Fibroblast of skin of right biceps (primary cell): ENCODE results near the gene D2HGDH.
A peak's percentile ranks its signal among the peaks of the same experiment; 100 is the strongest.

Source experiments
- DNase-seq: peaks from one replicate; pipeline ENCODE4 v3.0.0-alpha.2; 2013

D2HGDH gene

DNA sequence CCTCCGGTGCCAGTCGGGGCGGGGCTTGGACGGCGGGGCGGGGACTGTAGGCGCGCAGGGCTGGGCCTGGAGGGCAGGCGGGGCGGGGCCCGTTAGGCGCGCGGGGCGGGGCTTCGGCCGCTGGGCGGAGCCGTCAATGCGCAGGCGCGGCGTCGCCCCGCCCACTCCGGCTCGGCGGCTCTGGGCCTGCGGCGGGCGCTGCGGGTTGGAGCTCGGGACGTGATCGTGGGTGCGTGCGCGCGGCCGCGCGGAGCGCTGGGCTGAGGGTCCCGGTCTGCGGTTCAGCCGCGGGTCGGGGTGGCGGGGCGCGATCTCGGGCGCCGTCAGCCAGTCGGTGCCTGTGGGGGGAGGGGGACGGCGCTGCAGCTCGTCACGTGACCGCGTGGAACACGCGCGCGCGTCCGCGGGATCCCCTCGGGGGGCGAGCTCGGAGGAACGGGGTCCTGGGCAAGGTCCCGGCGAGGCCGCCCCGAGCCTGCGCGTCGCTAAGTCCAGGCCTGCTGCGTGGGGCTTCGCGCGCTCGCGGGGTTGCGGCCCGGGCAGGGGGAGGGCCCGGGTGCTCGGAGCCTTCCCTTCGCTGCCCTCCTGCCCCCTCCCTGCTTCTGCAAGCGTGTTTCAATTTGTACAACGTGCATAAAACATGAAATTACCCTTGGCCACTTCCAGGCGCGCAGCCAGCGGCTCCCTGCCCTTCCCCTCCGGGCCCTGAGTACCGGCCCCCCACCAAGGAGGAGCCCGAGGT lies at the start of gene D2HGDH:
TSS of gene D2HGDH (plus strand) at position 164 of the 742 bp plus-strand sequence. CDS start 595 bp downstream, outside the sequence.
- DNase-seq: peak; percentile 83

DNA sequence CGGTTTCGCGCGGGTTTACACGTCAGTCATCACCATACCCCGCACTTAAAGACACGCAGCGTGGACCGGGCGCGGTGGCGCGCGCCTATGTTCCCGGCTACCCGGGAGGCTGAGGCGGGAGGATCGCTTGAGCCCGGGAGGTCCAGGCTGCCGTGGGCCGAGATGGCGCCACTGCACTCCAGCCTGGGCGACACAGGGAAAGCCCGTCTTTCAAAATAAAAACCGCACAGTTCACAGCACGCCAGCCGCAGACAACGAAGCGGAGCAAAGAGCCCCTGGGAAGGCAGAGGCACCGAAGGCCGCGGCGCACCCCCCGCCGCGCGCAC lies 48.1 kb upstream of the D2HGDH start:
- no peak for DNase-seq

DNA sequence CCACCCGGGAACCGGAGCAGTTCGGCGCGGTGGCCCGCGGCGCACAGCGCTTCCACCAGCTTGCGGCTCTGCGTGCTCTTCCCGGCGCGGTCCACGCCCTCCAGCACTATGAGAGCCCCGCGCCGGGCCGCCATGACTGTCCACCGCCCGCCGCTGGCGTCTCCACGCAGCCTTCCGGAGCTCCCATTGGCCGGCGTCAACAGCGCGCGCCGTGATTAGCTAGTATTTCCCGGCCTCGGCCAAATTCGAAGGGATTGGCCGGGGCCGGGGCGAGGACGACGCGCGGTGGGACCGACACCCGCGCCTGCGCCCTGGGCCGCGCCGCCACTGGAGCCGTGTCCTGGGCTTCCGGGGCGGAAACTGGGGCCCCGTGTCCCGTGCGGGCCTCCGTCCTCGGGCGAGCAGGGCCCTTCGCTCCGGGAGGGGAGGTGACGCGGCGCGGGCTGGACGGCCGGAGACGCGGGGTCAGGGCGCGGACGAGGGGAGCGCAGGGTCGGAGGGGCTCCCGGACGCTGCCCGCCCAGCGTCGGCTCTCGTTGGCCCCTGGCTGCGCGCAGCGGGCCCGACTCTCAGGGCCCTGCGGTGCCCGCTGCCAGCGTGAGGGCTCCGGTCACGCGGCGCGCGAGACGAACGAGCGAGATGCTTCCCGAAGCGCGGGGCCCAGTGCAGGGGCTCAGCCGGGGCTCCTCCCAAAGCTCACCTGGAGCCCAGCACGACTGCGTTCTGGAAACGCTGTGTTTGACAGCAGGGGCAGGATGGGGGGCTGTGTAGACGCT lies 47.6 kb upstream of the D2HGDH start, which contains the start of gene DTYMK:
TSS of gene DTYMK (minus strand) at position 166 of the 776 bp plus-strand sequence. CDS start at position 134, 32 bp downstream.
- DNase-seq: peak; percentile 97

DNA sequence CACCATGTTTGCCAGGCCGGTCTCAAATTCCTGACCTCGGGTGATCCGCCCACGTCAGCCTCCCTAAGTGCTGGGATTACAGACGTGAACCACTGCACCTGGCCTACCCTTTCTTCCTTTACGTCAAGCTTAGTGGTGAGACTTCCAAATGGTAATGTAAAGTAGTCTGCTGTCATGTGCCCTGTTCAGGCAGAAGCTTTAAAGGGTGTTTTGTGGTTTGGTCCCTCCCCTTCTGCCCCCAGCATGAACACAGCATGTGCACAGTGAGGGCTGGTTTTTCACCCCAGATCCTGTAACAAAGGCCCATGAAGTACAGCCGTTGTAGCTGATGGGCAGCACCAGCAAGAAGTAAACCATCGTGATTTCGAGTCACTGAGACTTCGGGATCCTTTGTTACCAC lies 45.1 kb upstream of the D2HGDH start:
- no peak for DNase-seq

GRCh38 chr2:241690202-241690717 lies 44.2 kb upstream of the D2HGDH start:
- no peak for DNase-seq

GRCh38 chr2:241692448-241692847 lies 42.0 kb upstream of the D2HGDH start:
- DNase-seq: peak; percentile 82

DNA sequence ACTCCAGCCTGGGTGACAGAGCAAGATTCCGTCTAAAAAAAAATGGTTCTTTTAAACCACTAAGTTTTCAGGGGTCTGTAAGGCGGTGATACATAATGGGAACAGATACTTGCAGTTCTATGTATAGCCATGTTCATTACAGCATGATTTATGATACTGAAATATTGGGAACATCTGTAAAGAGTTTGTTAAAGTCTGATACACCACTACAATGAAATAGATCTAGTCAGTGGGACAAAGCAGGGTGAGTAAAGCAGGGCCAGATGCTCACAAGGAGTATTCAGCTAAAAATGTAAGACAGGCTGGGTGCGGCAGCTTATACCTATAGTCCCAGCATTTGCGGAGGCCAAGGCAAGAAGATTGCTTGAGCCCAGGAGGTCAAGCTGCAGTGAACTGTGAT lies 38.8 kb upstream of the D2HGDH start:
- peak; percentile 34 for DNase-seq

DNA sequence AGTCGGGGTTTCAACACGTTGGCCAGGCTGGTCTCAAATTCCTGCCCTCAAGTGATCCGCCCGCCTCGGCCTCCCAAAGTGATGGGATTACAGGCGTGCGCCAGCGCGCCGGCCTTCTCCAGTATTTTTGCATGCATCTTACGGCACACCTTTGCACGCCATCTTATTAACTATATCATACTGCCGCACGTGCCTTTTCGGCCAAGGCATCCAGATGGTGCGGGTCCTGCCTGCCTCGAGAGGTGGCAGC lies 33.4 kb upstream of the D2HGDH start:
- no peak for DNase-seq

- peak; percentile 94 for DNase-seq
These were observed 32.9 kb upstream of the D2HGDH start, which contains the start of gene ING5 for GRCh38 chr2:241701399-241702154. ING5 (plus strand) TSS chr2:241702039; CDS start chr2:241702066, 27 bp downstream.

DNA sequence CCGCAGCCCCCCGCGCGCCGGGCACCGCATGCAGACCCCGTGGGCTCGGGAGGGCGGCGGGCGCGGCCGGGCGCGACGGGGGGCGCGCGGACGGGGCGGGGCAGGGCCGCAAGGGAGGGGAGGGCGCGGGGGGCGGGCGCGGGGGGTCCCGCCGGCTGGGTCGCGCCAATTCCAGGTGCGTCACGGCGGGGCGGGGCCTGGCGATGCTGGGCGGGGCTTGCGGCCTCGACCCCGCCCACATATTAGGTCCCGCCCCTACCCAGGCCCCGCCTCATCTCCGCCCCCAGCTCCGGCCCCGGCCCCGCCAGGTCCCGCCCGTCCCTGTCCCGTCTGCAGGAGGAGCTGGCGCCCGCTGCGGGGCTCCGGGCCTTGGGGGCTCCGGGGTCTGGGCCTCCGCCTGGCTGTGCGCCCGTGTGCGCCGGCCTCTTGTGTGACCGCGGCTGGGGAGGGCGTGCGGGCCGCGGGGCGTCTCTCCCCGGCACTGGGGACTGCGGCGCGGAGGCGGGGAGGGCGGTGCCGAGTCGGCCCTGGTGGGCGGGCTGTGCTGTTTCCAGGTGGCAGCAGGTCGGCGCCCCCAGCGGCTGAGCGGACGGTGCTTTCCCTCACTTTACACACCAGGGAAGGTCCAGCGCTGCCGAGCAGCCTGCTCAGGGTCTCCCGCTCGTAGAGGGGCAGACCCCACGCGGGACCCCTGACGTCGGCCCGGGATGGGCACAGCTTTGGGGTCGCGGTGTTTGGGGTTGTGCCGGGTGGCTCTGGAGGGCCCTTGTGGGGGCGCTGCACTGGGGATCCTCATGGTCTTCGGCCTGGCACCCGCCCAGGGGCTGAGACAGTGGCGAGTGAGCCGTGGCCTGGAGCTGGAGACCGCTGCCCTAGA lies 32.0 kb upstream of the D2HGDH start:
- peak; percentile 80 for DNase-seq

DNA sequence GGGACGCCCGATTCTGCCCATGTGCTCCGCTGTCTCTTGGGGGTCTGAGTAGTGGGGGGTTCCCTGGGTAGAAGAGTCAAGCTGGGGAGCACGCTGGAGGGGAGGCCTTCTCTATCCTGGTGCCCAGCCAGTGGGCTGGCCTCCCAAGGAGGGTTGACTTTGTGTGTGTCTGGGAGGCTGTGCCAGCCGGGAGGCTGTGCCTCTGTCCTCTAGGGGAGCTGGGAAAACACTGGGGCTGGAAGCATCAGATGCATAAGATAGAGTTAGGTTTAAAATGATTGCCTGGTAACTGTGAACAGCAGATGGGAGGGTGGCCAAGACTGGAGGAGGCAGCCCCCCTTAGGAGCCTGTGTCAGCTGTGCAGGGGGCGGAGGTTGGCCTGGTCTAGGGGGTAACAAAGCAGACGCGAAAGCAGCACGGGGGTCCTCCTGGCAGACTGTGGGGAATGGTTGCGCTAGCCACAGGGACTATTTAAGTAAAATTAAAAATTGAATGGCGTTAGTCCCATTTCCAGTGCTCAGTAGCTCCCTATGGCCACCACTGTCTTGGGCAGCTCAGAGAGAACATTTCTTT lies 31.3 kb upstream of the D2HGDH start:
- peak; percentile 8 for DNase-seq

DNA sequence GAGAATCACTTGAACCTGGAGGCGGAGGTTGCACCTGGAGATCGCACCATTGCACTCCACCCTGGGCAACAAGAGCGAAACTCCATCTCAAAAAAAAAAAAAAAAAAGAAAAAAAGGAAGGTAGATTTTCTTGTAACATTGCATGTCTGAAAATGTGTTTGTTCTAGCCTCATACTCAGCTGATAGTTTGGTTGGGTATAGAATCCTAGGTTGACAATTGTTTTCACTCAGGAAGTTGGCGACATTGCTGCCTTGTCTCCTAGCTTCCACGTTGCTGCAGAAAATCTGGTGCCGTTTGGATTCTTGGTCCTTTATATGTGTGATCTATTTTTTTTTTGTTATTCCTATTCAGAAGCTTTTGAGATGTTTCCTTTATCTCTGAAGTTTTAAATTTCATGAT lies 27.9 kb upstream of the D2HGDH start:
- no peak for DNase-seq

DNA sequence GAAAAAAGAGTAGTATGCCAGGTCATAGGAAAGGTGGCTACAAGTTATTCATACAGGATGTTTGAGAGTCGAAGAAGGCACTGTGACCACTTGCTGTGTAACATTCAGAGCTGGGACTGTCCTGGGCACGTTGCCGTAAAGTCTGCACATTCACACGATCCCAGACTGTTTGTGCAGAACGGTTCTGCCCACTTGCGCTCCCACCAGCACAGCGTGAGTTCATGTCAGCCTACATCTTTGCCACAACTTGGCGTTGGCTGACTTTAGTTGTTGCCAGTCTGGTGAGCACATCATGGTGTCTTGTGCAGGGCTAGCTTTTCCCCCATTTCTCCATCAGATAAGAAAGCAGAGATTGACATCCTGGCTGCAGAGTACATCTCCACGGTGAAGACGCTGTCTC lies 25.6 kb upstream of the D2HGDH start:
- DNase-seq: no peak

GRCh38 chr2:241719093-241719492 lies 15.3 kb upstream of the D2HGDH start:
- DNase-seq: no peak

DNA sequence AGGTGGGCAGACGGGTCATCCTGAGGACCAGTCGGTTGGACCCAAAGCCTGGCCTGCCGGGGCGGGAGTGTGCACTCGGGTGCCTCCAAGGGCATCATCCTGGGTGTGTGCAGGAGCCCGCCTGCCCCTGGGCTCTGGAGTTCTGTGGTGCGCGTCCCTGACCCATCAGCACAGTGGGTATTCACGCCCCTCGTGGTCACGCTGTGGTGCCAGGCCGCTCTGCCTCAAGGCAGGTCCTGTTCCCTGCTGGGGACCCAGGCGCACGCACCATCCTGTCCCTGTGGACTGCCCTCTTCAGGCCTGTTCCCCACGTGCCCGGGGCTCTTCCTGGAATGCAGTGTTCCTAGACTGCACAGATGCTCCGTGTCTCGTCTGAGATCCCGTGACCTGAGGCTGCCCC lies 14.3 kb upstream of the D2HGDH start:
- DNase-seq: no peak

- no peak for DNase-seq
These were observed 13.9 kb upstream of the D2HGDH start for GRCh38 chr2:241720560-241720959.

GRCh38 chr2:241721852-241722251 lies 12.6 kb upstream of the D2HGDH start:
- DNase-seq: no peak

DNA sequence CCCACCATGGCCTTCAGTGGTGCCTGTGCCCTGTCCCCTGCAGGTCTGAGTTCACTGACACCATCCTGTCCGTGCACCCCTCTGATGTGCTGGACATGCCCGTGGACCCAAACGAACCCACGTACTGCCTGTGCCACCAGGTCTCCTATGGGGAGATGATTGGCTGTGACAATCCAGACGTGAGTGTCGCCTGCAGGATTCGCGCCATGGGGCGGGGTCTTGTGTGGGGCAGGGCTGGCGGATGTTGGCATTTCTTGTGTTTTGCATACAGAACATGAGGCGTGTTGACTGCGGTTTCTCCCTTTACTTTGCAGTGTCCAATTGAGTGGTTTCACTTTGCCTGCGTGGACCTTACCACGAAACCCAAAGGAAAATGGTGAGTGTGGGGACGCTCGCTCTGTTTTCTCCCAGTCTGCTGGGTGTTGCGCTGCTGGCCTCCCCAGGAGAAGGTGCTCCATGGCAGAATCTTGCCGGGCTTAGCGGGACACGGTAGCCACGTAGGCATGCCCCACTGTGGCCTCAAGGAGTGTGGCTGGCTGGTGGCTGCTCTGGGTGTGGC lies 11.5 kb upstream of the D2HGDH start:
- DNase-seq: no peak

- DNase-seq: no peak
These were observed 10.0 kb upstream of the D2HGDH start for GRCh38 chr2:241724259-241724974.

DNA sequence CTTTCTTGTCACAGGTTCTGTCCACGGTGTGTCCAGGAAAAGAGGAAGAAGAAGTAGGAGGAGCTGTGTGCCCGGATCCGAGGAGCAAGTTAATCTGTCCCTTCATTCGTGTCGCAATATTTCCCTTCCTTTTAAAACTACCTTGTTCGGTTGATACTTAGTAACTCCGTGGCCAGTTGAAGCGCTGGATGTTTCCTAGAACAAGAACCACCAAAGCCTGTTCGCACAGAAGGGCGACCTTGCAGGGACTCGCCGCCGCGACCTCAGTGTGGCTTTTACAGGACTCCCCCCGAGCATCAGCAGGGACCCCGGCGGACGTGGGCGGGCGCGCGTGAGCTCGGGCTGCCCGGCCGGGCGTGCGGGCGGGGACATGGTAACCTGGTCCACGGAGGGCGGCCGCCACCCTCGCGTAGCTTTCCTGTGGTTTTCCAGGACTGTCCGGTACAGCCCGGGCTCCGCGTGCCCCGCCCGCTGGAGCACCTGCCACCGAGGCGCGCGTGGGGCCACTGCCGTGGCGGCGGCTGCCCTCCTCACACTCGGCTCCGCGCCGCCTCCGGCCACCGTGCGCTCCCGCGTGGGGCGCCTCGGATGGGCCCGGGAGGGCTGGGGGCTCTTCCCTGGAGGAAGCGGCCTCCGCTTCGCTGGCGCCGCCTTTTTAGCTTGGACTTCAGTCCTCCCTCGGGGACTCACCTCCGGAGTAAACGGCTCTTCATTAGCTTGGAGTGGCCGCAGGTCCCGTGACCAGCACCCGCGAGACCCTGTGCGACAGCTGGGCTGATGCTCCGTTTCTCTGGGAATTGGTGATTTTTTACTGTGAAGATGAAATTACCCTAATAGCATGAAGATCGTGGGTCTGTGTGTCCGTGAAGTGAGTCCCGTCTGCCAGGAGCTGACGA lies 9.2 kb upstream of the D2HGDH start:
- DNase-seq: no peak
